Esophagus squamous epithelium (tissue), 4 donors: ENCODE data around the gene NRXN2.

Experiments
- CTCF ChIP-seq, 6 experiments: fragments of 450-650 bp in 4 of 6; fragments of 200-600 bp in 2 of 6; sonication (generic) in 2 of 6; IDR thresholded peaks; one replicate each; pipeline ENCODE4 v1.5.1; 2016 to 2019; ENCODE audit warnings: antibody characterized with exemption in 6 of 6, mild to moderate bottlenecking in 4 of 6, moderate library complexity in 4 of 6
- POLR2A ChIP-seq, 4 donors: fragments of 450-650 bp; IDR thresholded peaks; one replicate each; pipeline ENCODE4 v1.6.1; 2017; ENCODE audit warnings: antibody characterized with exemption in 4 of 4, mild to moderate bottlenecking in 4 of 4, moderate library complexity in 3 of 4

GRCh38 chr11:64745189-64745520 lies 22.2 kb upstream of the NRXN2 start:
- peak in 2 of 4 donors; percentile 13 to 48 for TF ChIP-seq POLR2A (IDR thresholded peaks at IDR 0.05)
- no peak for TF ChIP-seq CTCF (IDR thresholded peaks at IDR 0.05)
